Umbilical cord (tissue), 2 donors: Measurements from ENCODE around the gene INSIG2. TPM values are rescaled to one million over a fixed set of nuclear protein-coding genes. Genes with fewer than 3 reads are reported as not detected.
"Not testable (repeated sequence)": the region's sequence is repeated elsewhere in the genome, so short reads cannot be mapped to it uniquely, and the experiment has no call there.

Source experiments
- DNase-seq: peaks from one replicate; pipeline ENCODE4 v3.0.0-alpha.2; 2015; ENCODE audit warnings: low spot score
- total RNA-seq: library from RNA; depleted of rRNA; stranded (reverse); fragments of >200 nt; gene quantifications from one replicate; pipeline ENCODE4 v1.2.3, GENCODE V29; 2014; ENCODE audit warnings: low replicate concordance; ENCODE audit not compliant: insufficient read depth

Gene INSIG2
- total RNA-seq, 1 donor from 2014 or later, result 41.7 TPM

- DNase-seq, result peak; percentile 45
These were observed 28.3 kb upstream of the INSIG2 start for GRCh38 chr2:118059919-118060478.

DNA sequence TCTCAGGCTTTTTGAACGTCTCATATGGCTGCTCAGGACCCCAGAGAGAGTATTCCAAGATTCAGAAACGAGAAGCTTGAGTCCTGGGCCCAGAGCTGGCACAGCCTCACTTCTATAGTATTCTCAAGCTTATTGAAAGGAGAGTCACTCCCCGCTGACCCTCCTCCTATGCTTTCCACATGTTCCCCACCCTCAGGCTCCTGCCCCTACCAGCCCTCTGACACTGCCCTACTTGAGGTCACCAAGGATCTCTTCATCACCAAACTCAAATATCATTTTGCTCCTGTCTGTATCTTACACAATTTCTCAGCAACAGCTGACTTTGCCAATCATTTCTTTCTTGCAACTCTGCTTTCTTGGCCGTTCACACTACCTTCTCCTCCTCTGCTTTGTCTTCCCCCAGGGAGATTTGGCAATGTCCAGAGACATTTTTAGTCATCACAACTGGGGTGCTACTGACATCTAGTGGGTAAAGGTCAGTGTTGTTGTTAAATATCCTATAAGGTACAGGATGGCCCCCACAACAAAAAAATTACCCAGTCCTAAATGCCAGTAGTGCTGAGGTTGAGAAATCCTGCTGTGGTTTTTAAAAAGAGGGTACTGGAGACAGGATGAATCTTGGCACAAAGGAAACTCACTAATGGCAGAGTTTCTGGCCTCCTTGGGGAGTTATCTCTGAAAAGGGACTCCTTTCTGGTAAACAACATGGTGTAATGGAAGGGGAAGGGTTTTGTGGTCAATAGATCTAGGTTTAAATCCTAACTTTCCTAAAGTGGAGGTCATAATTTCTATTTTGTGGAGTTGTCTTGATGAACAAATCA is 26.9 kb upstream of the INSIG2 start:
- peak; percentile 66 for DNase-seq

- no peak for DNase-seq
These were observed 26.2 kb upstream of the INSIG2 start for GRCh38 chr2:118062048-118062447.

DNA sequence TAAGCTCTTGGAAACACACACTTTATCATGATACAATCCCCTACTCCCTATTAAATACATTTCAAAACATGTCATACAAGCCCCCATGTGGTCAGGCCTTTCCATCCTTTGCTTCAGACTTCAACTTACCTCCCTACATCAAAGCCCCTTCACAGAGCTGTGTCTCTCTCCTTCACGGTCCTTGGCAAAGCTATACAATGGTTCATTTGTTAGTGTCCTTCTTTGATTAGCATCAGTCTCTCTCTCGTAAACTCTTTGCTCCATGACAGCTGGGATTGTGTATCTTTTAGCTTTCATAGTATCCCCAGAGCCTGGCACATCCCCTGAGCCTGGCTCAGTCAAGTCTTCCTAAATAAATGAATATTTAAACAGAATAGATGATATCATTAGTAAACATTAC is 25.6 kb upstream of the INSIG2 start:
- DNase-seq, result no peak

- DNase-seq, result no peak
These were observed 23.1 kb upstream of the INSIG2 start for GRCh38 chr2:118065015-118065706.

DNA sequence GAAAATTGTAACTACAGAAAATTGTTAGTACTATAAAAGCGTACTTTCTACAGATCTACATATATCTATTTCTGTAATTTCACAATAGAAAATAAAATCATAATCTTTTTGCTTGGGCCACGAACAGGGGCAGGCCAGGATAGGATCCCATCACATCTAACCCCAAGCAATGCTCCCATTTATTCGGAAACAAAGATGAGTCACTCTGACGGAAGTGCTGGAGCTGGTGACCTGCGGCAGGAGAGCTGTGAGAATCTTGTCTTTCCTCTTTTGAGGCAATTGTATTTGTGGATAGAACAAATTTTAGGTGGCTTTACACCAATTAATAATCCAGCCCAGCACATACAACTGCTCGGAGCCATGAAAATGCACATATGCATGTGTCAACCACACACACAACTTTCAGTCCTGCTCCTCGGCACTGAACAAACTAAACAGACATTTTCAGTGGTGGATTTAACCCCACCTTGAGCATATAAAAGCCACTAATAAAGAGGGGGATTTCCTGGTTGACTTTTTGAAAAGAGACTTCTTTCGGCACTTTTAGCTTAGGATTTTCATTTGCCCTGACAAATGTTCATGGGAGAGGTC is 22.3 kb upstream of the INSIG2 start:
- DNase-seq, result no peak

- DNase-seq, result no peak
These were observed 10.5 kb upstream of the INSIG2 start for GRCh38 chr2:118077636-118078247.

GRCh38 chr2:118078734-118079133 is 9.5 kb upstream of the INSIG2 start:
- no peak for DNase-seq

DNA sequence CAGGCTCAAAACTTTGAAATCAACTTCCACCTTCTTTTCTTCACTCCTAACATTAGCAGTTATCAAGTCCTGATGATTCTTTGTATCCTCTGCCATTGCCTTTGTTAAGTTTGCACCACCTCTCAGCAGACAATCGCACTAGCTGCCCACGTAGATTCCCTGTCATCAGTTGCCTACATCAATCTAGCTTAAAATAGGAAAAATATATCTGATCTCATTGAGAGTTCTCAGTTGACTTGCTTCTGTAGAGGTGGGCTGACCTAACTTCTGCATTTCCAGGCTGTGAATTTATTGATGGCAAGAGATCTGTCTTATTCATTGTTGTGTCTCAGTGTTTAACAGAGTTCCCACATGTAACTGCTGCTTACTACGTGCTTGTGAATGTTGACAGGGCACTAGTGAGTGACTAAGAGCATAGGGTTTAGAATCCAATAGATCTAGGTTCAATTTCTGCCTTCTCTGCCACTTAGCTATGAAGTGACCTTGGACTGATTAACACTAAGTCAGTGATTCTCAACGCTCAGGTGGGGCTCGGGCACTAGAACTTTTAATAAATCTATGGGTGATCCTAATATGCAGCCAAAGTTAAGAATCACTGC is 3.7 kb upstream of the INSIG2 start:
- no peak for DNase-seq

GRCh38 chr2:118085173-118086023 is 2.9 kb upstream of the INSIG2 start:
- DNase-seq, result no peak

DNA sequence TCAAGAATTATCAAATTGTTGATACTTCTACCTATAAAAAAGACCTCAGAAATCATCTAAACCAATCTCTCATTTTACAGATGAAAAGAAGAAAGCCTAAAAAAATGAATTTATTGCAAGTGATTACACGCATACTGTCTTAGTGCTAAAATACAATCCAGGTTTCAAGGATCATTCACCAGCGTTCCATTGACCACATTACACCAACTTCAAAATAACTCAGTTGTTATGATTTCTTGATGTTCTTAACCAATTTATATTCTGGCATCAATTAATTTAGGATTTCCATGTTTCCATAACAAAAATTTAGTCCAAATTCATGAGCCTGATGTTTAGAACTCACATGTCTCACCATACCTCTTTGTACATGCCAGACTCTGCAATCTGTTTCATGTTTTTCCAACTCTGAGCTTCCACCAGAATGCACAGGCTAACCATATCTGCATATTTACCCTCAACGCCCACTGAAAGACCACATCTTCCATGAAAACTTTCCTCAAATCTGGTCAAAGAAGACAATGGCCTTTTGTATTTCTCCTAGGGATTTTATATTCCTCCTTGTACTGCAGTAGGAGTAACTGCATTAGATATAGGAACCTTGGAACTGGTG is 2.1 kb upstream of the INSIG2 start:
- DNase-seq, result no peak

DNA sequence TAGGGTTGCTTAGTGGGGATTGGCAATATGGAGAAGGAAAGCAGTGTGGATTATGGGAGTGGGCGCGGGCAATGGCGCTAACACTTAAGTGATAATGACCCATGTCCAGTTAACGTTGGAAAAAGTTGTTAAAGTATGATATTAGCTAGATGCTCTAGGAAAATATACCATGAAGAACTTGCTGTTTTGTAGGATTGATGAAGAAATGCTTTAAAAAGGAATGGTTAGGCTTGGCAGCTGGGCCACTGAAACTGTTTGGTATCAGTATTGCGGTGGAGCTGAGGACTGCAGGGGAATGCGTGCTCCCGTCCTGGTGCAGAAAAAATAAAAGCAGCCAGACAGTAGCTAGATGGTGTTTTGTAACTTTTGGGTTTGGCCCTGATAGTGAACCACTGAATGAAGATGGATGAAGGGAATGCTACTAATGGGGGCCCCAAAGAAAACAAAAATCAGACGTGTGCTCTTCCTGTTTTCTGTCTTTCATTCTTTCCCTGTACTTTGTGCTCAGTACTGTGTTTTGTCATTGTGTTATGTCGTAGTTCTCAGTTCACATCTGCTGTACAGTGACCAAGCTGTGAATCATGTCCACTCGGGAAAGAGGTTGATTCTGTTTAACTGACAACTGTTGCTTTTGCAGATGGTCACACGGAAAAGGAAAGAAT is 999 bp downstream of the INSIG2 start:
- peak; percentile 40 for DNase-seq

- no peak for DNase-seq
These were observed 2.3 kb downstream of the INSIG2 start for GRCh38 chr2:118090387-118091139.

- no peak for DNase-seq
These were observed 2.8 kb downstream of the INSIG2 start for GRCh38 chr2:118091140-118091478.

GRCh38 chr2:118091631-118092030 is 3.4 kb downstream of the INSIG2 start:
- DNase-seq, result no peak

GRCh38 chr2:118094102-118094501 is 5.8 kb downstream of the INSIG2 start:
- DNase-seq, result not testable (repeated sequence)

- DNase-seq, result no peak
These were observed 6.2 kb downstream of the INSIG2 start for GRCh38 chr2:118094503-118094902.

GRCh38 chr2:118095610-118096009 is 7.3 kb downstream of the INSIG2 start:
- no peak for DNase-seq

DNA sequence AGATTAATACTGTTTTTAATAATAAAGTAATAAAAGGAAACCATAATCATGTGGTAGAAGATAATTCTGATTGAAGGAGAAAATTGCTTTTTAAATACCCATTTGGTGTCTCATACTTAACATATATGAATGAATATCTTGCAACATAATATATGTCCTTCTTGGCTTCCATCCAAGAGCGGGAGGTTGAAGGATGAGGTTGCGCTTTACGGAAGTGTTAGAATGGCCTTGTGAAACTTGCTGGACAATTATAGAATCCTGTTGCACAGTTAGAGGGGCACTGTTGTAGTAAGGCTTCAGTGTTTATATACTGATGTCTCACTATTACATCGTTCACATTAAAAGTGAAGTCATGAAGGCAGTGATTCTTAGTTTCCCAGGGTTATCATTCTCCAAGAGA is 9.4 kb downstream of the INSIG2 start:
- DNase-seq, result no peak
